Kidney (tissue), 14 donors: ENCODE results near the gene KIAA2012. TPM values are rescaled to one million over a fixed set of nuclear protein-coding genes. Genes with fewer than 3 reads are reported as not detected.
A peak's percentile ranks its signal among the peaks of the same experiment; 100 is the strongest.

Experiments used
- DNase-seq, 5 donors: peaks; one replicate each; pipeline ENCODE4 v3.0.0-alpha.2; 2013 to 2020
- FAIRE-seq: peaks from 2 replicates; lab custom pipeline; 2012; peaks lifted over from hg19 to GRCh38; lab: Jason Lieb, UNC
- H3K27ac ChIP-seq, 2 donors: one replicate each; pipeline ENCODE4 v1.7.0; 2013; ENCODE audit warnings: low read depth in 2 of 2, low read length in 2 of 2, inconsistent platforms in 1 of 2
- H3K27me3 ChIP-seq: one replicate; pipeline ENCODE4 v1.7.1; 2013; ENCODE audit warnings: low read length, inconsistent platforms; ENCODE audit not compliant: control insufficient read depth, insufficient read depth
- H3K36me3 ChIP-seq, 3 donors: one replicate each; pipeline versions ENCODE4 v1.7.0 to v1.7.1; 2013; ENCODE audit warnings: low read length in 3 of 3, control low read depth in 1 of 3, inconsistent platforms in 1 of 3; ENCODE audit not compliant: insufficient read depth in 3 of 3, control insufficient read depth in 2 of 3
- H3K4me1 ChIP-seq, 3 donors: one replicate each; pipeline versions ENCODE4 v1.7.0 to v1.7.1; 2013; ENCODE audit warnings: low read length in 3 of 3, inconsistent platforms in 1 of 3, low read depth in 1 of 3; ENCODE audit not compliant: control insufficient read depth in 2 of 3, insufficient read depth in 2 of 3
- H3K4me3 ChIP-seq, 3 donors: one replicate each; pipeline versions ENCODE4 v1.7.0 to v1.8.1; 2013; ENCODE audit warnings: low read length in 3 of 3, control low read depth in 1 of 3, inconsistent platforms in 1 of 3
- H3K9ac ChIP-seq, 3 donors: one replicate each; pipeline versions ENCODE4 v1.7.0 to v1.7.1; 2013; ENCODE audit warnings: low read length in 3 of 3, control low read depth in 1 of 3, inconsistent platforms in 1 of 3
- H3K9me3 ChIP-seq, 3 donors: one replicate each; pipeline versions ENCODE4 v1.7.0 to v1.7.1; 2013; ENCODE audit warnings: low read length in 3 of 3, control low read depth in 1 of 3, inconsistent platforms in 1 of 3; ENCODE audit not compliant: control insufficient read depth in 2 of 3, insufficient read depth in 1 of 3
- CTCF ChIP-seq: IDR thresholded peaks from 3 replicates; pipeline ENCODE4 v1.5.1; 2012; ENCODE audit warnings: mild to moderate bottlenecking, moderate library complexity, borderline replicate concordance; ENCODE audit not compliant: insufficient read depth; ENCODE audit errors: extremely low read depth
- intact Hi-C: fragments of 100-400 bp; cut with DNase I; formaldehyde crosslinking; loops from one replicate; pipeline ENCODE4 v1.11.1; 2022
- polyA plus RNA-seq: library from polyadenylated mRNA; stranded (reverse); fragments of 350-450 nt; fragmentation: Illumina TruSeq; extraction: RNeasy Lipid Tissue Mini Kit (QIAGEN cat#74804); gene quantifications from one replicate; pipeline ENCODE4 v1.2.3, GENCODE V29; 2014; ENCODE audit warnings: low read depth, low replicate concordance; ENCODE audit not compliant: insufficient read depth
- total RNA-seq: library from RNA; stranded (reverse); fragmentation: NEBNext Ultra II Directional; extraction: Animal tissue kit (Norgen Biotek cat#: 25700); gene quantifications from one replicate; pipeline ENCODE4 v1.2.1, GENCODE V29; 2021
- donor health status: control.
- donor health status: control.
- donor health status: control.
- donor health status: control.
- donor health status: control.
- donor health status: DM: yes; HTN: yes; CAD: no.
- donor health status: Normal renal cell carcinoma (clear cell type).

The KIAA2012 gene
- total and polyA plus RNA-seq, 2 donors from 2014 or later, result not detected

GRCh38 chr2:202049840-202050239 lies 23.2 kb upstream of the KIAA2012 start:
- Histone ChIP-seq H3K9me3 (no peaks in the 10 kb centered on the region), H3K4me1 (no peaks in the 10 kb centered on the region), H3K36me3 (no peaks in the 10 kb centered on the region), H3K9ac (no peak overlapping the region), H3K27me3 (no peaks in the 10 kb centered on the region), H3K4me3 (no peak overlapping the region), H3K27ac (no peak overlapping the region)
- DNase-seq (peak in 1 of 5 donors; percentile 45), FAIRE-seq (no peak)
- intact Hi-C loops, result no loop called here
- TF ChIP-seq CTCF, result no peak

- intact Hi-C loops, result no loop called here
- no peak for TF ChIP-seq CTCF
These were observed 22.4 kb upstream of the KIAA2012 start for GRCh38 chr2:202050652-202051051.

DNA sequence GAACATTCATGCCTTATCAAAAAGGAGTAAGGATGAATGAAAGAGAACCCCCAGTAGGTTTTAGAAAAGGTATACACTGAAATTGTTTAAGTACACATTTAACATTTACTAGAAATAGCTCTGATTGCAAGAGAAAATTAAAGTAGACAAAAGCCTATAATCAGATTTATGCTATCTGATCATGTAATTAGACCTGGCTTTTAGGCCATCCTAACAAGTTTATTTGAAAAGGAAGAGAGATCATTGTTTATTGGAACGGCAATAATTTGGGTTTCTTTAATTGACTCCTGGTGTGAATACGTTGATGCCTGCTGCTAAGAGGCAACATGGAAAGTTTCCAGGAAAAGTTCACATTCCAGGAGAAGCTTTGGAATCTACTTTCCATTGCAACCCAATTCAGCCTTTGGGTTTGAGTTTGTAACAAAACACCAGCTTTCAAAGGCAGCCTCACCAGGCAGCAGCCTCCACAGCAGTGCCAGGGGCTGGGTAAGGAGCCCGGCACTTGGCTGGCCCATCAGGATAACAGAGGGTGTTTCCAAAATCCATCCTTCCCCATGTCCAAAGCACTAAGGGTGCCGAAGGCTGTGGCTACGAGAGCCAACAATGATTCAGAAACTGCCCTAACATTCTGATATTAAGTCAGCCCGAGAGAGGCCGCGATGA lies 21.4 kb upstream of the KIAA2012 start:
- intact Hi-C loops, result no loop called here
- no peaks in the 10 kb centered on the region for H3K36me3 ChIP-seq
- H3K9me3 ChIP-seq, result no peaks in the 10 kb centered on the region
- TF ChIP-seq CTCF, result no peak
- H3K27ac ChIP-seq, result no peak overlapping the region
- no peaks in the 10 kb centered on the region for H3K4me1 ChIP-seq
- FAIRE-seq (no peak), DNase-seq (peak in 1 of 5 donors; percentile 51)
- no peak overlapping the region for H3K4me3 ChIP-seq
- no peak overlapping the region for H3K9ac ChIP-seq
- H3K27me3 ChIP-seq, result no peaks in the 10 kb centered on the region

More at GRCh38 chr2:202050652-202051051, 22.4 kb upstream of the KIAA2012 start:
- Histone ChIP-seq H3K9ac (no peak overlapping the region), H3K27ac (no peak overlapping the region), H3K4me1 (no peaks in the 10 kb centered on the region), H3K36me3 (no peaks in the 10 kb centered on the region), H3K27me3 (no peaks in the 10 kb centered on the region), H3K9me3 (no peaks in the 10 kb centered on the region), H3K4me3 (no peak overlapping the region)
- FAIRE-seq, result no peak
- no peak for DNase-seq
